Gastrocnemius medialis (tissue), 4 donors: Measurements from ENCODE around the gene MAP3K5. TPM values are rescaled to one million over a fixed set of nuclear protein-coding genes. Genes with fewer than 3 reads are reported as not detected.
"Not testable (repeated sequence)": the region's sequence is repeated elsewhere in the genome, so short reads cannot be mapped to it uniquely, and the experiment has no call there.

Experiments used
- ATAC-seq, 2 donors: fragments of 150-250 bp; one replicate each; pipeline ENCODE4 v1.9.1; 2016
- DNase-seq, 2 donors: peaks; one replicate each; pipeline ENCODE4 v3.0.0-alpha.2; 2019
- H3K27ac ChIP-seq, 4 donors: fragments of 200-600 bp; sonication (generic); 1 replicate in 1 of 4; 2 replicates in 3 of 4; pipeline ENCODE4 v1.5.1; 2016 to 2018; ENCODE audit warnings: mild to moderate bottlenecking in 2 of 4, moderate library complexity in 1 of 4
- H3K27me3 ChIP-seq, 3 donors: fragments of 200-600 bp; sonication (generic) in 2 of 3; 1 replicate in 1 of 3; 2 replicates in 2 of 3; pipeline versions ENCODE4 v1.5.1 to v1.6.0; 2016 to 2019; ENCODE audit warnings: mild to moderate bottlenecking in 1 of 3, moderate library complexity in 1 of 3
- H3K36me3 ChIP-seq, 2 donors: fragments of 200-600 bp; sonication (generic) in 1 of 2; one replicate each; pipeline ENCODE4 v1.5.1; 2017 to 2018
- H3K4me1 ChIP-seq, 2 donors: fragments of 200-600 bp; sonication (generic) in 1 of 2; one replicate each; pipeline ENCODE4 v1.5.1; 2016 to 2017; ENCODE audit warnings: mild to moderate bottlenecking in 2 of 2
- H3K4me3 ChIP-seq, 4 donors: fragments of 200-600 bp; sonication (generic) in 3 of 4; 1 replicate in 1 of 4; 2 replicates in 3 of 4; pipeline ENCODE4 v1.5.1; 2016 to 2019; ENCODE audit warnings: mild to moderate bottlenecking in 2 of 4
- H3K9me3 ChIP-seq, 3 donors: fragments of 200-600 bp; sonication (generic) in 2 of 3; 1 replicate in 1 of 3; 2 replicates in 2 of 3; pipeline ENCODE4 v1.5.1; 2016 to 2019
- CTCF ChIP-seq, 5 experiments: fragments of 450-650 bp in 3 of 5; fragments of 200-600 bp in 2 of 5; sonication (generic) in 2 of 5; IDR thresholded peaks in 4 of 5; conservative IDR thresholded peaks in 1 of 5; 1 replicate in 4 of 5; 2 replicates in 1 of 5; pipeline ENCODE4 v1.5.1; 2016 to 2019; ENCODE audit warnings: antibody characterized with exemption in 5 of 5, mild to moderate bottlenecking in 3 of 5, moderate library complexity in 3 of 5
- POLR2A ChIP-seq, 2 donors: fragments of 450-650 bp; IDR thresholded peaks; one replicate each; pipeline ENCODE4 v1.6.1; 2017; ENCODE audit warnings: antibody characterized with exemption in 2 of 2, mild to moderate bottlenecking in 2 of 2, moderate library complexity in 2 of 2
- in situ Hi-C, 4 donors: fragments of 200-750 bp; cut with MboI; loops; one replicate each; pipeline versions ENCODE4 v1.15.0 to v1.8.0; 2017; ENCODE audit warnings: low sequenced_read_pairs in 4 of 4
- intact Hi-C: fragments of 100-400 bp; cut with DNase I; formaldehyde crosslinking; loops from one replicate; pipeline ENCODE4 v1.15.1; 2023; ENCODE audit warnings: low total_unique reads
- total RNA-seq, 4 donors: library from RNA; depleted of rRNA; stranded (reverse); fragments of >200 nt; gene quantifications; one replicate each; pipeline versions ENCODE4 v1.1.0 to v1.2.3, GENCODE V29; 2016

The MAP3K5 gene
- total RNA-seq, 4 donors from 2014 or later = 2.9 to 46.9 (median 4.9) TPM

DNA sequence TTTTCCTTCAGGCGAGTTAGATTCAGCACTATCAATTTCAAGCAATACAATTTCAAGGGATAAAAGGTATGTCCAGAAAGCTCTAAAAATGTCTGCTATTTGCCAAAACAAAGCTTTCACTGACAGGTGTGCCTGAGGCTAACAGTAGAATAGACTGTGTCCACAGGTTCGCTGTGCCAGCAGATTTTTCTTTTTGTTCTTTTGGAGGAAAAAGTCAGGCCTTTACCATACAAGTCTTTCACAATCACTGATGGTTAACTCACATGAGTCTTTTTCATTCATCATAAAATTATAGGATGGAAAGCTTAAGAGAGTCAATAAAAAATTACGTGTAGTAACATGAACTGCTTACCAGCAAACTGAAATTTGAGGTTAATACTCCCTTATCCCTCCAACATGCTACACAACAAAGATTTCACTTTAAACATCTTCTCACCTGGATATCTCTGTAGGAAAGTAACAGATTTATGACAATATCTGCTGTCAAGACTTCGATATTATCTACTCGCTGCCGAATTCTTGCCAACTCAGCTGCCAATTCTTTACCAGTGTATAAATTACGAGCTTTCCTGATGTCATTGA, 95.4 kb downstream of the MAP3K5 start:
- no peaks in the 10 kb centered on the region for H3K27me3 ChIP-seq
- DNase-seq (no peak), ATAC-seq (no peak)
- peaks cover 8% of the 10 kb centered on the region in 2 donors for H3K4me1 ChIP-seq
- no peak overlapping the region for H3K27ac ChIP-seq
- H3K36me3 ChIP-seq = no peaks in the 10 kb centered on the region
- intact Hi-C loops = no loop called here
- H3K9me3 ChIP-seq = no peaks in the 10 kb centered on the region
- no peak overlapping the region for H3K4me3 ChIP-seq
- in situ Hi-C loops = no loop called here
- TF ChIP-seq CTCF (IDR thresholded peaks at IDR 0.05 in 4 of 5, conservative IDR thresholded peaks at IDR 0.05 in 1 of 5) (no peak), POLR2A (IDR thresholded peaks at IDR 0.05) (no peak)

- ATAC-seq (no peak), DNase-seq (no peak)
- H3K9me3 ChIP-seq = no peaks in the 10 kb centered on the region
- in situ Hi-C loops (no loop called here), intact Hi-C loops (no loop called here)
- no peaks in the 10 kb centered on the region for H3K27me3 ChIP-seq
- H3K27ac ChIP-seq = no peak overlapping the region
- no peak overlapping the region for H3K4me3 ChIP-seq
- no peaks in the 10 kb centered on the region for H3K36me3 ChIP-seq
- TF ChIP-seq CTCF (IDR thresholded peaks at IDR 0.05 in 4 of 5, conservative IDR thresholded peaks at IDR 0.05 in 1 of 5) = no peak
- no peak for TF ChIP-seq POLR2A (IDR thresholded peaks at IDR 0.05)
- H3K4me1 ChIP-seq = peaks cover 2 to 5% of the 10 kb centered on the region in 2 donors
Measured at GRCh38 chr6:136696238-136696637, 96.0 kb downstream of the MAP3K5 start.

- DNase-seq (no peak), ATAC-seq (no peak)
- Histone ChIP-seq H3K27me3 (no peaks in the 10 kb centered on the region), H3K27ac (no peak overlapping the region), H3K9me3 (no peaks in the 10 kb centered on the region), H3K4me3 (no peak overlapping the region), H3K4me1 (no peaks in the 10 kb centered on the region), H3K36me3 (no peaks in the 10 kb centered on the region)
- intact Hi-C loops = no loop called here
- no peak for TF ChIP-seq POLR2A (IDR thresholded peaks at IDR 0.05)
- no peak for TF ChIP-seq CTCF (IDR thresholded peaks at IDR 0.05 in 4 of 5, conservative IDR thresholded peaks at IDR 0.05 in 1 of 5)
- in situ Hi-C loops = no loop called here
Measured at GRCh38 chr6:136695412-136695811, 96.9 kb downstream of the MAP3K5 start.

GRCh38 chr6:136693090-136693489, 99.2 kb downstream of the MAP3K5 start:
- Histone ChIP-seq H3K4me3 (no peak overlapping the region), H3K27ac (no peak overlapping the region), H3K36me3 (no peaks in the 10 kb centered on the region), H3K27me3 (no peaks in the 10 kb centered on the region), H3K4me1 (no peaks in the 10 kb centered on the region), H3K9me3 (no peaks in the 10 kb centered on the region)
- ATAC-seq (no peak), DNase-seq (no peak)
- intact Hi-C loops = no loop called here
- no peak for TF ChIP-seq CTCF (IDR thresholded peaks at IDR 0.05 in 4 of 5, conservative IDR thresholded peaks at IDR 0.05 in 1 of 5)
- TF ChIP-seq POLR2A (IDR thresholded peaks at IDR 0.05) = no peak
- in situ Hi-C loops = no loop called here

GRCh38 chr6:136687894-136688293, 104.4 kb downstream of the MAP3K5 start:
- in situ Hi-C loops = not testable (repeated sequence)

More at GRCh38 chr6:136687894-136688293, 104.4 kb downstream of the MAP3K5 start:
- DNase-seq, intact Hi-C loops, H3K4me3 ChIP-seq, H3K27me3 ChIP-seq, ATAC-seq, H3K27ac ChIP-seq, H3K36me3 ChIP-seq, H3K9me3 ChIP-seq, H3K4me1 ChIP-seq: not testable (repeated sequence)
